Measurements from ENCODE around the gene CFAP74. TPM values are rescaled to one million over a fixed set of nuclear protein-coding genes. Genes with fewer than 3 reads are reported as not detected.

Gene CFAP74
- total RNA-seq, 1 experiment from 2014 or later, result 0.28 TPM

GRCh38 chr1:1874901-1875300, 128.7 kb downstream of the CFAP74 start:
- TF ChIP-seq CTCF (conservative IDR thresholded peaks at IDR 0.05), result no peak
- Histone ChIP-seq H2AK5ac (ENCODE audit: insufficient read length, low read length) (no peak overlapping the region), H3K9ac (ENCODE audit: extremely low read depth, insufficient read length, low read length) (no peak overlapping the region), H3K79me2 (ENCODE audit: insufficient read depth, low read length) (peaks cover 89% of the 10 kb centered on the region), H2BK12ac (ENCODE audit: insufficient read length, low read depth, low read length) (no peak overlapping the region), H3K4me1 (ENCODE audit: insufficient read depth, low read length) (no peaks in the 10 kb centered on the region), H3K9me3 (ENCODE audit: control insufficient read depth, low read depth, low read length) (no peaks in the 10 kb centered on the region), H3K23me2 (ENCODE audit: insufficient read length, low read depth, low read length, poor library complexity, severe bottlenecking) (no peaks in the 10 kb centered on the region), H3K18ac (ENCODE audit: insufficient read length, low read depth, low read length) (no peak overlapping the region), H4K20me1 (ENCODE audit: control insufficient read depth, insufficient read depth, insufficient read length) (no peaks in the 10 kb centered on the region), H3K27ac (ENCODE audit: insufficient read length, low read depth, low read length) (no peak overlapping the region), H3K23ac (ENCODE audit: insufficient read length, low read depth, low read length) (no peak overlapping the region), H2BK120ac (ENCODE audit: low read depth, low read length, poor library complexity, severe bottlenecking) (no peak overlapping the region), H3K79me1 (ENCODE audit: insufficient read depth, low read depth, low read length, poor library complexity, severe bottlenecking) (peaks cover 12% of the 10 kb centered on the region), H4K8ac (replicated peaks; ENCODE audit: insufficient read length, low read depth, low read length) (no peak overlapping the region), H2BK15ac (ENCODE audit: low read depth, low read length) (no peak overlapping the region), H2BK5ac (ENCODE audit: insufficient read length, low read length) (no peak overlapping the region), H3K27me3 (ENCODE audit: insufficient read depth, low read length) (no peaks in the 10 kb centered on the region), H3K56ac (ENCODE audit: insufficient read length, low read depth, low read length) (no peak overlapping the region), H3K14ac (ENCODE audit: insufficient read depth, low read length) (no peak overlapping the region), H2BK20ac (ENCODE audit: low read depth, low read length, poor library complexity, severe bottlenecking) (no peak overlapping the region), H3T11ph (ENCODE audit: low read length) (no peak overlapping the region), H3K4ac (ENCODE audit: low read depth, low read length) (no peak overlapping the region), H4K5ac (ENCODE audit: insufficient read length, low read depth, low read length) (no peak overlapping the region), H3K4me2 (ENCODE audit: insufficient read depth, insufficient read length, low read length) (no peak overlapping the region), H4K91ac (ENCODE audit: insufficient read length, low read depth, low read length) (no peak overlapping the region), H2AFZ (ENCODE audit: low read length) (no peak overlapping the region)
- Mint-ChIP-seq H3K27ac (no peak overlapping the region), H3K27me3 (ENCODE audit: low read depth) (no peaks in the 10 kb centered on the region), H3K36me3 (ENCODE audit: insufficient read depth in 1 of 3, low read depth in 3 of 3) (peaks cover 63 to 69% (median 68%) of the 10 kb centered on the region in 3 experiments), H3K9me3 (peaks cover 8 to 12% of the 10 kb centered on the region in 2 experiments; a peak in 4 of 5 replicates), H3K4me3 (no peak overlapping the region), H3K4me1 (peaks cover 40% of the 10 kb centered on the region in 2 experiments)
- no CpG with 5 or more reads among the region's 7 CpGs for WGBS (ENCODE audit: extremely low coverage, insufficient read length, low lambda C conversion rate)
- no peak for DNase-seq
